Transverse colon (tissue), 3 donors: ENCODE results near the gene UIMC1.

Source experiments
- POLR2A ChIP-seq: fragments of 450-650 bp; IDR thresholded peaks from one replicate; pipeline ENCODE4 v1.6.1; 2016; ENCODE audit warnings: antibody characterized with exemption, mild to moderate bottlenecking, moderate library complexity
- TF ChIP-seq, protein P1 (sequence below), 5 experiments: fragments of 200-600 bp in 3 of 5; fragments of 450-650 bp in 2 of 5; sonication (generic) in 3 of 5; IDR thresholded peaks; 1 replicate in 2 of 5; 2 replicates in 3 of 5; pipeline ENCODE4 v1.5.1; 2016 to 2017; ENCODE audit warnings: antibody characterized with exemption in 5 of 5, inconsistent platforms in 3 of 5, mild to moderate bottlenecking in 2 of 5, moderate library complexity in 1 of 5

DNA sequence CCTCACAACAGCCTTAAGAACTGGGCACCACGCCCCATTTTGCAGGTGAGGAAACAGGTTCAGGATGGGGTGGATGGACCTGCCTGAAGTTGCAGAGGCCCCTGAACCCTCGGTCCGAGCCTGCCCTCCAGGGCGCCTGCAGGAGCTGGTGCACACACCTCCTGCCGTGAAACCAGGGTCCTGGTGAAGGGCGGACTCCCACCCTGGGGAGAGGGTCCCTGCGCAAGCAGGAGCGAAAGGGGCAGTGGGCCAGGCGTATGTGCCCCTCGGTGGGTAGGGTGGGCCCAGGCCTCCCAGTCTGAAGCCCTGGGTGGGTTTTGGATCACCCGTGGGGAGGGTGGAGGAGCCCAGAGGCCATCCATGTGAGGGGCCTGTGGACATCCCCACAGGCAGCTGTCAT is 145.3 kb downstream of the UIMC1 start:
- no peak for TF ChIP-seq POLR2A
- TF ChIP-seq, protein P1, sequence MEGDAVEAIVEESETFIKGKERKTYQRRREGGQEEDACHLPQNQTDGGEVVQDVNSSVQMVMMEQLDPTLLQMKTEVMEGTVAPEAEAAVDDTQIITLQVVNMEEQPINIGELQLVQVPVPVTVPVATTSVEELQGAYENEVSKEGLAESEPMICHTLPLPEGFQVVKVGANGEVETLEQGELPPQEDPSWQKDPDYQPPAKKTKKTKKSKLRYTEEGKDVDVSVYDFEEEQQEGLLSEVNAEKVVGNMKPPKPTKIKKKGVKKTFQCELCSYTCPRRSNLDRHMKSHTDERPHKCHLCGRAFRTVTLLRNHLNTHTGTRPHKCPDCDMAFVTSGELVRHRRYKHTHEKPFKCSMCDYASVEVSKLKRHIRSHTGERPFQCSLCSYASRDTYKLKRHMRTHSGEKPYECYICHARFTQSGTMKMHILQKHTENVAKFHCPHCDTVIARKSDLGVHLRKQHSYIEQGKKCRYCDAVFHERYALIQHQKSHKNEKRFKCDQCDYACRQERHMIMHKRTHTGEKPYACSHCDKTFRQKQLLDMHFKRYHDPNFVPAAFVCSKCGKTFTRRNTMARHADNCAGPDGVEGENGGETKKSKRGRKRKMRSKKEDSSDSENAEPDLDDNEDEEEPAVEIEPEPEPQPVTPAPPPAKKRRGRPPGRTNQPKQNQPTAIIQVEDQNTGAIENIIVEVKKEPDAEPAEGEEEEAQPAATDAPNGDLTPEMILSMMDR (IDR thresholded peaks at IDR 0.05): no peak
